Gastrocnemius medialis (tissue), 4 donors: Measurements from ENCODE around the gene TRIM28. TPM values are rescaled to one million over a fixed set of nuclear protein-coding genes. Genes with fewer than 3 reads are reported as not detected.

Experiments used
- ATAC-seq, 2 donors: fragments of 150-250 bp; one replicate each; pipeline ENCODE4 v1.9.1; 2016
- DNase-seq, 2 donors: peaks; one replicate each; pipeline ENCODE4 v3.0.0-alpha.2; 2019
- H3K27ac ChIP-seq, 4 donors: fragments of 200-600 bp; sonication (generic); 1 replicate in 1 of 4; 2 replicates in 3 of 4; pipeline ENCODE4 v1.5.1; 2016 to 2018; ENCODE audit warnings: mild to moderate bottlenecking in 2 of 4, moderate library complexity in 1 of 4
- H3K27me3 ChIP-seq, 3 donors: fragments of 200-600 bp; sonication (generic) in 2 of 3; 1 replicate in 1 of 3; 2 replicates in 2 of 3; pipeline versions ENCODE4 v1.5.1 to v1.6.0; 2016 to 2019; ENCODE audit warnings: mild to moderate bottlenecking in 1 of 3, moderate library complexity in 1 of 3
- H3K36me3 ChIP-seq, 2 donors: fragments of 200-600 bp; sonication (generic) in 1 of 2; one replicate each; pipeline ENCODE4 v1.5.1; 2017 to 2018
- H3K4me1 ChIP-seq, 2 donors: fragments of 200-600 bp; sonication (generic) in 1 of 2; one replicate each; pipeline ENCODE4 v1.5.1; 2016 to 2017; ENCODE audit warnings: mild to moderate bottlenecking in 2 of 2
- H3K4me3 ChIP-seq, 4 donors: fragments of 200-600 bp; sonication (generic) in 3 of 4; 1 replicate in 1 of 4; 2 replicates in 3 of 4; pipeline ENCODE4 v1.5.1; 2016 to 2019; ENCODE audit warnings: mild to moderate bottlenecking in 2 of 4
- H3K9me3 ChIP-seq, 3 donors: fragments of 200-600 bp; sonication (generic) in 2 of 3; 1 replicate in 1 of 3; 2 replicates in 2 of 3; pipeline ENCODE4 v1.5.1; 2016 to 2019
- CTCF ChIP-seq, 5 experiments: fragments of 450-650 bp in 3 of 5; fragments of 200-600 bp in 2 of 5; sonication (generic) in 2 of 5; IDR thresholded peaks in 4 of 5; conservative IDR thresholded peaks in 1 of 5; 1 replicate in 4 of 5; 2 replicates in 1 of 5; pipeline ENCODE4 v1.5.1; 2016 to 2019; ENCODE audit warnings: antibody characterized with exemption in 5 of 5, mild to moderate bottlenecking in 3 of 5, moderate library complexity in 3 of 5
- POLR2A ChIP-seq, 2 donors: fragments of 450-650 bp; IDR thresholded peaks; one replicate each; pipeline ENCODE4 v1.6.1; 2017; ENCODE audit warnings: antibody characterized with exemption in 2 of 2, mild to moderate bottlenecking in 2 of 2, moderate library complexity in 2 of 2
- in situ Hi-C, 4 donors: fragments of 200-750 bp; cut with MboI; loops; one replicate each; pipeline versions ENCODE4 v1.15.0 to v1.8.0; 2017; ENCODE audit warnings: low sequenced_read_pairs in 4 of 4
- intact Hi-C: fragments of 100-400 bp; cut with DNase I; formaldehyde crosslinking; loops from one replicate; pipeline ENCODE4 v1.15.1; 2023; ENCODE audit warnings: low total_unique reads
- total RNA-seq, 4 donors: library from RNA; depleted of rRNA; stranded (reverse); fragments of >200 nt; gene quantifications; one replicate each; pipeline versions ENCODE4 v1.1.0 to v1.2.3, GENCODE V29; 2016

The TRIM28 gene
- total RNA-seq, 4 donors from 2014 or later = 145 to 239 (median 191) TPM

DNA sequence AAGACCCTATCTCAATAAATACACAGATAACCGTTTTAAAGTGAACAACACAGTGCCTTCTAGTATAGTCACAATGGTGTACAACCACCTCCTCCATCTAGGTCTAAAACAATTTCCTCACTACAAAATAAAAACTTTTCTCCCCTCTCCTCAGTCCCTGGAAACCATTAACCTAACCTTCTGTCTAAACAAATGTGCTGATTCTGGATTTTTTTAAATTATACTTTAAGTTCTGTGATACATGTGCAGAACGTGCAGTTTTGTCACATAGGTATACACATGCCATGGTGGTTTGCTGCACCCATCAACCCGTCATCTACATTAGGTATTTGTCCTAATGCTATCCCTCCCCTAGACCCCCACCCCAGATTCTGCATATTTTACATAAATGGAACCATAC is 14.5 kb upstream of the TRIM28 start:
- Histone ChIP-seq H3K9me3 (no peaks in the 10 kb centered on the region), H3K27me3 (peaks cover 0 to 3% (median 2%) of the 10 kb centered on the region in 3 donors), H3K4me1 (no peaks in the 10 kb centered on the region), H3K36me3 (no peaks in the 10 kb centered on the region), H3K27ac (no peak overlapping the region), H3K4me3 (no peak overlapping the region)
- intact Hi-C loops (no loop called here), in situ Hi-C loops (no loop called here)
- no peak for ATAC-seq
- TF ChIP-seq POLR2A (IDR thresholded peaks at IDR 0.05) (no peak), CTCF (IDR thresholded peaks at IDR 0.05 in 4 of 5, conservative IDR thresholded peaks at IDR 0.05 in 1 of 5) (no peak)
- no peak for DNase-seq

- DNase-seq = no peak
- TF ChIP-seq CTCF (IDR thresholded peaks at IDR 0.05 in 4 of 5, conservative IDR thresholded peaks at IDR 0.05 in 1 of 5) = no peak
- no peak for TF ChIP-seq POLR2A (IDR thresholded peaks at IDR 0.05)
- Histone ChIP-seq H3K9me3 (no peaks in the 10 kb centered on the region), H3K27ac (no peak overlapping the region), H3K4me3 (no peak overlapping the region), H3K36me3 (no peaks in the 10 kb centered on the region), H3K27me3 (peaks cover 0 to 3% (median 2%) of the 10 kb centered on the region in 3 donors), H3K4me1 (no peaks in the 10 kb centered on the region)
- intact Hi-C loops (no loop called here), in situ Hi-C loops (no loop called here)
- no peak for ATAC-seq
These were observed 12.6 kb upstream of the TRIM28 start for GRCh38 chr19:58531034-58531840.

DNA sequence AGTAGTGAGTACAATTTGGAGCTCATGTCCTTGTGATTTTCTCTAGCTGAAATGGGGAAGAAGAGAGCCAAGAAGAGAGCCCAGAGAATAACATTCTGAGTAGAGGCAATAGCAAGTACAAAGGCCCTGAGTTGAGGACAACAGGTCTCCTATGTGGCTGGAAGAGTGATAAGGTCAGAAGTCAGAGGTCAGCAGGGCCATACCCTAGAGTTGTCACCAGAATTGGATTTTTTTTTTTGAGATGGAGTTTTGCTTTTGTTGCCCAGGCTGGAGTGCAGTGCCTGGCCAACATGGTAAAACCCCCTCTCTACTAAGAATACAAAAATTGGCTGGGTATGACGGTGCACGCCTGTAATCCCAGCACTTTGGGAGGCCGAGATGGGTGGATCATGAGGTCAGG is 8.0 kb upstream of the TRIM28 start:
- TF ChIP-seq CTCF (IDR thresholded peaks at IDR 0.05 in 4 of 5, conservative IDR thresholded peaks at IDR 0.05 in 1 of 5) (no peak), POLR2A (IDR thresholded peaks at IDR 0.05) (no peak)
- Histone ChIP-seq H3K27ac (no peak overlapping the region), H3K9me3 (no peaks in the 10 kb centered on the region), H3K4me1 (peaks cover 0 to 6% of the 10 kb centered on the region in 2 donors), H3K36me3 (no peaks in the 10 kb centered on the region), H3K27me3 (peaks cover 2 to 19% (median 17%) of the 10 kb centered on the region in 3 donors), H3K4me3 (no peak overlapping the region)
- intact Hi-C loops (no loop called here), in situ Hi-C loops (no loop called here)
- DNase-seq (no peak), ATAC-seq (no peak)

GRCh38 chr19:58536852-58537798 is 6.7 kb upstream of the TRIM28 start:
- intact Hi-C loops = no loop called here
- H3K4me3 ChIP-seq = no peak overlapping the region
- H3K27ac ChIP-seq = no peak overlapping the region
- TF ChIP-seq POLR2A (IDR thresholded peaks at IDR 0.05) = no peak
- no peak for TF ChIP-seq CTCF (IDR thresholded peaks at IDR 0.05 in 4 of 5, conservative IDR thresholded peaks at IDR 0.05 in 1 of 5)
- DNase-seq (no peak), ATAC-seq (no peak)
- H3K4me1 ChIP-seq = peaks cover 0 to 6% of the 10 kb centered on the region in 2 donors
- H3K27me3 ChIP-seq = peaks cover 0 to 17% (median 16%) of the 10 kb centered on the region in 3 donors
- no peaks in the 10 kb centered on the region for H3K36me3 ChIP-seq
- H3K9me3 ChIP-seq = no peaks in the 10 kb centered on the region
- in situ Hi-C loops = no loop called here
